Stimulated activated CD8-positive, alpha-beta memory T cell treated with anti-CD3 and anti-CD28 coated beads, Interleukin-7, amount 100 ng/mL, for 1 hour (primary cell): Measurements from ENCODE around the gene ZNF497.
"Not testable (repeated sequence)": the region's sequence is repeated elsewhere in the genome, so short reads cannot be mapped to it uniquely, and the experiment has no call there.

Experiments used
- DNase-seq, 2 donors: peaks; one replicate each; pipeline ENCODE4 v3.0.0-alpha.2; 2020; ENCODE audit warnings: low read depth in 2 of 2

Gene ZNF497

GRCh38 chr19:58310685-58311084 lies 51.9 kb downstream of the ZNF497 start:
- not testable (repeated sequence) for DNase-seq

GRCh38 chr19:58307736-58308135 lies 54.8 kb downstream of the ZNF497 start:
- no peak for DNase-seq

GRCh38 chr19:58305932-58306323 lies 56.6 kb downstream of the ZNF497 start:
- no peak for DNase-seq

- peak; percentile 79 to 87 for DNase-seq
These were observed 57.3 kb downstream of the ZNF497 start, which contains the start of gene ERVK3-1 for GRCh38 chr19:58305065-58305931. Gene ERVK3-1 (plus strand): TSS chr19:58305377. CDS start chr19:58312169, 6,792 bp downstream.

GRCh38 chr19:58304748-58305064 lies 57.8 kb downstream of the ZNF497 start:
- DNase-seq: no peak
